Vagina (tissue), 2 donors: Measurements from ENCODE around the gene HNRNPDL. TPM values are rescaled to one million over a fixed set of nuclear protein-coding genes. Genes with fewer than 3 reads are reported as not detected.

ENCODE experiments used
- DNase-seq, 2 donors: peaks; one replicate each; pipeline ENCODE4 v3.0.0-alpha.2; 2017; ENCODE audit errors: extremely low spot score in 2 of 2
- H3K27ac ChIP-seq: fragments of 200-600 bp; sonication (generic); one replicate; pipeline ENCODE4 v1.5.1; 2019
- H3K27me3 ChIP-seq: fragments of 200-600 bp; sonication (generic); one replicate; pipeline ENCODE4 v1.5.1; 2019
- H3K36me3 ChIP-seq, 2 donors: fragments of 200-600 bp; sonication (generic); one replicate each; pipeline ENCODE4 v1.5.1; 2017 to 2019
- H3K4me1 ChIP-seq: fragments of 200-600 bp; sonication (generic); one replicate; pipeline ENCODE4 v1.5.1; 2019
- H3K4me3 ChIP-seq, 2 donors: fragments of 200-600 bp; sonication (generic); 1 replicate in 1 of 2; 2 replicates in 1 of 2; pipeline ENCODE4 v1.5.1; 2016 to 2019
- H3K9me3 ChIP-seq: fragments of 200-600 bp; sonication (generic); one replicate; pipeline ENCODE4 v1.5.1; 2019
- POLR2A ChIP-seq, 2 donors: fragments of 450-650 bp; IDR thresholded peaks; one replicate each; pipeline ENCODE4 v1.6.1; 2017; ENCODE audit warnings: antibody characterized with exemption in 2 of 2, mild to moderate bottlenecking in 2 of 2, moderate library complexity in 2 of 2
- POLR2AphosphoS5 ChIP-seq, 2 donors: sonication (generic); formaldehyde crosslinking; IDR thresholded peaks; one replicate each; pipeline ENCODE4 v1.9.0; 2017; ENCODE audit warnings: antibody characterized with exemption in 2 of 2, mild to moderate bottlenecking in 2 of 2, low read depth in 1 of 2; ENCODE audit not compliant: insufficient read depth in 1 of 2
- intact Hi-C: fragments of 100-400 bp; cut with DNase I; formaldehyde crosslinking; loops from one replicate; pipeline ENCODE4 v1.15.1; 2023
- small RNA-seq: library from RNA; depleted of rRNA; stranded (forward); fragments of <200 nt; gene quantifications from one replicate; pipeline ENCODE3, GENCODE V24; 2016
- total RNA-seq: library from RNA; depleted of rRNA; stranded (reverse); fragments of >200 nt; gene quantifications from one replicate; pipeline ENCODE4 v1.2.3, GENCODE V29; 2016
- TF ChIP-seq, protein P1 (sequence below), 3 experiments: fragments of 450-650 bp in 2 of 3; fragments of 200-600 bp in 1 of 3; sonication (generic) in 1 of 3; IDR thresholded peaks; one replicate each; pipeline ENCODE4 v1.5.1; 2017 to 2019; ENCODE audit warnings: antibody characterized with exemption in 3 of 3, mild to moderate bottlenecking in 2 of 3, moderate library complexity in 2 of 3

HNRNPDL gene
- total RNA-seq, 1 donor from 2014 or later, result 189 TPM

DNA sequence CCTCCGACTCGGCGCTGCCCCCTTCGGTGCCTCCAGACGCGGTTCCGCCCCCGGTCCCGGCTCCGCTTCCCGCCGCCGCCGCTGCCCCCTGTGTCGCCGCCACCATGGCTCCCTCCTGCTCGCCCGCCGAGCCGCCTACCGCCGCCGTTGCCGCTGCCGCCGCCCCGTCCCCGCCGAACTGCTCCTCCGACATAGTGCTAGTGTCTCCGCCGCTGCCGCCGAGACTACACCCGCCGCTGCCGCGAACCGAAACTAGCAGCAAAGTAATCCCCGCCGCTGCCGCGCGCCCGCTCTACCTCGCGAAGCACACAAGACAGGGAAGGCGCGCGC is 56.8 kb downstream of the HNRNPDL start:
- Histone ChIP-seq H3K27me3 (no peaks in the 10 kb centered on the region), H3K9me3 (no peaks in the 10 kb centered on the region), H3K27ac (peak overlapping the region; percentile 99), H3K4me3 (peak overlapping the region; percentile 89 to 99), H3K4me1 (peaks cover 59% of the 10 kb centered on the region), H3K36me3 (no peaks in the 10 kb centered on the region)
- intact Hi-C loops, result no loop called here
- DNase-seq, result no peak
- TF ChIP-seq POLR2AphosphoS5 (IDR thresholded peaks at IDR 0.05; ENCODE audit: insufficient read depth in 1 of 2, low read depth in 1 of 2), result no peak
- TF ChIP-seq POLR2A (IDR thresholded peaks at IDR 0.05), result no peak
- TF ChIP-seq, protein P1, sequence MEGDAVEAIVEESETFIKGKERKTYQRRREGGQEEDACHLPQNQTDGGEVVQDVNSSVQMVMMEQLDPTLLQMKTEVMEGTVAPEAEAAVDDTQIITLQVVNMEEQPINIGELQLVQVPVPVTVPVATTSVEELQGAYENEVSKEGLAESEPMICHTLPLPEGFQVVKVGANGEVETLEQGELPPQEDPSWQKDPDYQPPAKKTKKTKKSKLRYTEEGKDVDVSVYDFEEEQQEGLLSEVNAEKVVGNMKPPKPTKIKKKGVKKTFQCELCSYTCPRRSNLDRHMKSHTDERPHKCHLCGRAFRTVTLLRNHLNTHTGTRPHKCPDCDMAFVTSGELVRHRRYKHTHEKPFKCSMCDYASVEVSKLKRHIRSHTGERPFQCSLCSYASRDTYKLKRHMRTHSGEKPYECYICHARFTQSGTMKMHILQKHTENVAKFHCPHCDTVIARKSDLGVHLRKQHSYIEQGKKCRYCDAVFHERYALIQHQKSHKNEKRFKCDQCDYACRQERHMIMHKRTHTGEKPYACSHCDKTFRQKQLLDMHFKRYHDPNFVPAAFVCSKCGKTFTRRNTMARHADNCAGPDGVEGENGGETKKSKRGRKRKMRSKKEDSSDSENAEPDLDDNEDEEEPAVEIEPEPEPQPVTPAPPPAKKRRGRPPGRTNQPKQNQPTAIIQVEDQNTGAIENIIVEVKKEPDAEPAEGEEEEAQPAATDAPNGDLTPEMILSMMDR (IDR thresholded peaks at IDR 0.05), result no peak

Small RNA genes within 50 kb of the gene (small RNA-seq; reads per million reads assigned to genes)
- not detected for gene RF00150

Other genes with a start within 250 kb of the HNRNPDL start
- gene HNRNPD, start 56.5 kb downstream of the HNRNPDL start, total RNA-seq, result 91.8 TPM
- 16.0 TPM for gene ENOPH1, start 128 bp upstream of the HNRNPDL start, total RNA-seq
- 10.6 TPM for gene TMEM150C, start 131.5 kb upstream of the HNRNPDL start, total RNA-seq